Stimulated activated CD4-positive, alpha-beta T cell treated with anti-CD3 and anti-CD28 coated beads, TNF-alpha, amount 100 ng/mL, for 48 hours (primary cell): ENCODE results near the gene SMYD3.

Experiments used
- DNase-seq, 3 donors: peaks; one replicate each; pipeline ENCODE4 v3.0.0-alpha.2; 2020; ENCODE audit warnings: low read depth in 3 of 3

Gene SMYD3

DNA sequence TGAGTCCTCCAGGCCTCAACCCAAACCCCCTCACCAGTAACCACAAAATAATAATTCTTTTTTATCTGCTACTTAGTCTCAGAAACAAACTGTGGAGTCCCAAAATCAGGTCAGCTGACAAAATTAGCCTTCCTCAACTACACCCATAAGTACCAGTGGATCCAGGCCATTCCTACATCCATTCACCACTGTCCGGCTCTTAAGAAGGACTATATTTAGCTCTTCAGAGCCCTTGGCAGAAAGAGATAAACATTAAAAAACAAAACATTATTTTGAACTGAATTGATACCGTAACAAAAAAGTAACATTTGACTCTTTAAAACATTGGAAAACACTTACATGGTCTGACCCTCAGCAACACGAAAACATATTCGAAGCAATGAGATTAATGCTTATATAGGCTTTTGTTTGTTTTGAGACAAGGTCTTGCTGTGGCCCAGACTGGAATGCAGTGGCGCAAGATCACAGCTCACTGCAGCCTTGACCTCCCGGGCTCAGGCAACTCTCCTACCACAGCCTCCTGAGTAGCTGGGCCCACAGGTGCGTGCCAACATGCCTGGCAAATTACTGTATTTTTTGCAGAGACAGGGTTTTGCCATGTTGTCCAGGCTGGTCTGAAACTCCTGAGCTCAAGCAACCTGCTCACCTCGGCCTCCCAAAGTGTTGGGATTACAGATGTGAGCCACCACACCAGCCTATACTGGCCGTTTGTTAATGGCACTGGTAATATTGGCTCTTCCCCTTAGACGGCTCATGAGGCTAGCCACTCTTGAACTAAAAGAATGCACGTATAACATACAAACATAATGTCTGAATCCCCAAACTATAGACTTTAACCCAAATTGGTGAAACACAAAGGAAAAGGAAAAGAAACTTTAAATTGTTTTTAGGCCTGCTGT is 330.7 kb downstream of the SMYD3 start:
- DNase-seq, result no peak

DNA sequence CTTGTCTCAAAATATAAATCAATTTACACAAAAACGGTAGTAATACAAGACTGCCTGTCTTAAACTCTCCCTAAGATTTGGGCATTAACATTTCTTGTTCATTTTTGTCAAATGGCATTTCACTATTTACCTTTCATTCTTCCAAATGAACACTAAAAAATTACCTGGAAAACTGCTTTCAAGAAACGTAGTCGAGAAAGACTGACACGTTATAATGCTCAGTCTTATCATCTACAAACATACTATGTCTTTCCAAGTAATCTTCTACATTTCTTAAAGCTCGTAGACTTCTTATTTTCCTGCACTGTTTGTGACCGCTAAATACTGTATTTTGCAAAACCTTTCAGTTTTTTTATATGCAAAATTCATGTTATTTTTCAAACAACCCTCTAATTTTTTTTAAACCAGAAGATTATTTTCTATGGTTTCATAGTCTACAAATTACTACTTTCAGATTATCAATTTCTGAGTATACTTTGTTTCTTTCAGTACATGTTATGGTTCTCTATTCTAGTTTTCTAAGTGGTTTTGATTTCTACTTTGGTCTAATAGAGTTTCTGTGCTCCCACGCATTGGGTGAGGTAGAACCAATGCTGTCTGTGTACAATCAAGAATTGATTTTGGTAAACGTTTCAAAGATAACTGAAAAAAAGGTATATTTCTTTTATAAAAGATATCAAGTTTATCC is 336.4 kb downstream of the SMYD3 start:
- no peak for DNase-seq

- no peak for DNase-seq
These were observed 337.6 kb downstream of the SMYD3 start for GRCh38 chr1:246169486-246169885.

DNA sequence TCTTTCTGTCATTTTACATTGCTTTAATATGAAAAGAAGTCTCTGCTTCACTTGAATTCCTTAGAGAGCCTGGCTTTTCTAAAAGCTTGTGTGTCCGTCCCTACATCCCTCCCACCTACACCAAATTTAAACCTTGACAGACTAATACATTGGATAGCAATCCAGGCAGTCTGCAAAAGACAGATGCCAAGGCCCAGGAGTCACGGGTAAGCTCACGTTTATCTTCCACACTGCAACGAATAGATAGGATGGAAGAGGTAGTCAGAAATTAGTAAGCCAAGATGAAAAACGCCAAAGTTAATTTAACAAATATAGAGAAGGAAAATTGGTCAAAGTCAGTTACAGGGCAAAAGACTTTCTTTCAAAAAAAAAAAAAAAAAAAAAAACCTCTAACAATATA is 338.1 kb downstream of the SMYD3 start:
- DNase-seq, result no peak

DNA sequence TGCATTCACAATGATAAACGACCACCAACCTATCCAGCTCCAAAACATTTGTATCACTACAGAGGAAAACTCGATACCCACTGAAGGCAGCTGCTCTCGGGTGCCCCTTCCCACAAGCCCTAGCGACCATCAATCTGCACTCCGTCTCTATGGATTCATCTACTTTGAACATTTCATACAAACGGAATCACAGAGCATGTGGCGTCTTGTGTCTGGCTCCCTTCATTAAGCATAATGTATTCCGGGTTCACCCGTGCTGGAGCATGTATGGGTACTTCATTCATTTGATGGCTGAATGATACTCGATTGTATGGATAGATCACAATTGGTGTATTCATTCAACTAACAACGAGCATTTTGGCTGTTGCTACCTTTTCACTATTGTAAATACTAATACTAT is 340.2 kb downstream of the SMYD3 start:
- no peak for DNase-seq

DNA sequence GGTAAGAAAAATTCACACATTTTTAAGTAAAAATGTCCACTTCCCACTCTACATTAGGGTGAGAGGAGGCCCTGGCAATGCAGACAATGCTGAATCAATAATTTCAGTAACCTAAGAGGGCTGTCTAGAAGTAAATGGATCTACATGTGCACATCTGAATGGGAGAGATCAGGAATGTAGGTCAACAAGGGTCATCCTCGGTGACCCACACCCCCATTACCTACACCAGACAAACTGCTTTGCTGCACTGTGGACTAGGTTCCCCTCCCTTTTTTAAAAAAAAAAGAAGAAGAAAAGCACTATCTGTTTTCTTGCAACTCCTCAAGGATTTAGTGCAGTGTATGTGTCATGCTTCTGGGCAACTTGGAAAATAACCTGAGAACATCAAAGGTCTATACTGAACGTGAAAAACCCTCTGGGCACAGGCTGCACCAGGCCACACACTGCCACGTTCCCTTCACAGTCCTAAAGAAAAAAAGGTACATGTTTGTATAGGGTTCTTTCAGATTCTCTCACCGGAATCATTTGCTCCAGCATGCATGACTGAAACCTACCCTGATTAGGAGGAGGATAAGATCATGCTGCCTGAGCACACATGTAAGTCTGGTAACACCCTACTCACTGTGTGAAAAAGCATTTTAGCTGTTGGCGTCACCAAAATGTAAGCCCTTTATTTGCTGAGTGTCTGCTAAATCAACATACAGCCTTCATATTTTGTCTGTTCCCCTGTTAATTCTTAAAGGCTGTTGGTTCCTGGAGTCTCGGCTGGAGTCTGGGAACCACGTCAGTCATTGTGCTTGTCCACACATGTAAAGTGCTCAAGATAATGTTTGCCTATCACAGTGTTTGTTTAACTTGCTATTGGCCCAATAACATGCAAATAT is 341.0 kb downstream of the SMYD3 start:
- no peak for DNase-seq

- no peak for DNase-seq
These were observed 342.3 kb downstream of the SMYD3 start for GRCh38 chr1:246164764-246165163.

GRCh38 chr1:246162560-246162959 is 344.5 kb downstream of the SMYD3 start:
- no peak for DNase-seq

DNA sequence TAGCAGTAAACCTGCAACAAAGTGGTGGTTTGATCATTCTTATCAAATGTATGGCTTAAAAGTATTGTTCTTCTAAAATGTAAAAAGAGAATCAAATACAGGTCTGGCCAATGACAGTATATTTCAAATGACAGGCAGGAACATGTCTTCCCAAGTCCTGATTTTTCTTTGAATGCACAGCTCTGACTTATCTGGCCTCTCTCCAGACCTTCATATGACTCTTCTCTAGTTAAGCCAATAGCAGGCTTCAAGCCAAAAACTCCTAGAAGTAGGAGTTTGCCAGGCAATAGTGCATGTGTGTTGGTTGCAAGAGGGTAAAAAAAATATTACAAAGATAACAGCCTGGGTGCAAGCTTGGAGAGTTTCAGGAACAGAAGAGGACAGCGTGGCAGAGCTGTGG is 345.5 kb downstream of the SMYD3 start:
- DNase-seq, result no peak

- no peak for DNase-seq
These were observed 346.2 kb downstream of the SMYD3 start for GRCh38 chr1:246160905-246161304.

- no peak for DNase-seq
These were observed 346.7 kb downstream of the SMYD3 start for GRCh38 chr1:246160374-246160773.

GRCh38 chr1:246159279-246160227 is 347.5 kb downstream of the SMYD3 start:
- no peak for DNase-seq

DNA sequence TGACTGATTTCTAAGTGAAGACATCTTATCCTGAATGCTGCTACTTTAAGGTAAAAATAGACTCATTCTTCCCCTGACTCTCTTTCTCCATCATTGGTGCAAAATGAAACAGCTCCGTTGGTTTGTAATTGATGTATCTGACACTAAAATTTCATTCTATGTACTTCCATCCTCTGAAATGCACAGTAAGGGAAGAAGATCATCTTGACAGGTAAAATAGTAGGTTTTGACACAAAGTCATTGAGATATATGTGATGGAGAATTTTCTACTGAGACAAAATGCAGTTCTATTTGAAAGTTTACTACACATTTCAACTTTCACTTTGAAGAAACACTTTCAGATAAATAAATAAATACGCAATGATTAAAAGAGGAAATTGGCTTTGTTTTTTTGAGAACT is 348.9 kb downstream of the SMYD3 start:
- no peak for DNase-seq

GRCh38 chr1:246157516-246157915 is 349.6 kb downstream of the SMYD3 start:
- no peak for DNase-seq

DNA sequence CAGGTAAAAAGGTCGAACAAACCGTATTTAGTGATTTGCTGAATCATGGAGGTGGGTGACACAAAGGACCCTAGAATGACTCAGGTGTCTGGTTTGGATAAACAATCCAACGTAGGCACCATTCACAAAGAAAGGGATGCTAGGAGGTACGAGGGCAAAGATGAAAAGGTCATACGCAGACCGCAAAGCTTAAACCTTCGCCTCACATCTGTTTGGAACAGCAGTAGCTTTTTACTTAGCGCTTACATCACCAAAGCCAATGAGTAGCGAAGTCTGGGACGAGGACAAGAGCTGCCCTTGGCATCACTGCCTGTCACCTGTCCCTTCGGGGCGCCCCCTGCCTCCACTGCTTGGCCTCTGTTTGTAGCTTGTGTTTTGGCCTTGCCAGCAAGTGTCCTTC is 350.2 kb downstream of the SMYD3 start:
- DNase-seq, result no peak

- DNase-seq, result no peak
These were observed 351.2 kb downstream of the SMYD3 start for GRCh38 chr1:246155923-246156322.

DNA sequence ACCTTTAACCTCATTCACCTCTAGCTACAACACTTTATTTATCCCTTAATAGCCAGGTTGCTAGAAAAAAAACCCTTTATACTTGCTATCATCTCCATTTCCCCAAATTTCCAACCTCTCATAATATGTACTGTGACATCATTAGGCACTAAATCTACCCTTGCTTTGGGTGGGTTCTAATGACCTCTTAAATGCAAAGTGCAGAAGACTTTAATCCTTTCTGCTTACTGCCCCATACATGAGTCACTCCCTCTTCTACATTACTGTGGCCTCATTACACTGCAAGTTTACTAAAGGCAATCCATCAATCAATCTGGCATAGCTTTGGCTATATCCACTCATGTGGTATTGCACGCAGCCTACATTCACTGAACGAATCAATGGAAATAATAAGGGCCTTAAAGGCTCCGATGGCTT is 353.3 kb downstream of the SMYD3 start:
- DNase-seq, result no peak

DNA sequence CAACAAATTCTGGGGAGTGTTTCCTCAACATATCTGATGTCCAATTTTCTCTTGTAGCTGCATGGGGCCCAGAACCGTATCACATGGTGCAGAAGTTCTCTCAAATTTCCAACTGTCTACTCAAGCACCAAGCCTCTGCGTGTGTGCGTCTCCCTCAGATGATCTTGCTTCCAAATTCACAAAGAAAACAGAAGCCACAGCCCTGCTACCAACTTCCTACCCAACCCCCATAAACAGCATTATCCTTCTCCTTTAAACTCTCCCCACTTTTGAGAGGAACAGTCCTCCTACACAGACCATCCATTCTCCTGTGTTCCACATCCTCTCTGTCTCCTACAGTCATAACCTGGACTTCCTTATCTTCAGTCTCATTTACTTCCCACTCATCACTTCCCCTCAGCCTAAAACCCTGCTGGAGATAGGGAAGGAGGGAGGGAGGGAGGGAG is 354.1 kb downstream of the SMYD3 start:
- DNase-seq, result no peak

DNA sequence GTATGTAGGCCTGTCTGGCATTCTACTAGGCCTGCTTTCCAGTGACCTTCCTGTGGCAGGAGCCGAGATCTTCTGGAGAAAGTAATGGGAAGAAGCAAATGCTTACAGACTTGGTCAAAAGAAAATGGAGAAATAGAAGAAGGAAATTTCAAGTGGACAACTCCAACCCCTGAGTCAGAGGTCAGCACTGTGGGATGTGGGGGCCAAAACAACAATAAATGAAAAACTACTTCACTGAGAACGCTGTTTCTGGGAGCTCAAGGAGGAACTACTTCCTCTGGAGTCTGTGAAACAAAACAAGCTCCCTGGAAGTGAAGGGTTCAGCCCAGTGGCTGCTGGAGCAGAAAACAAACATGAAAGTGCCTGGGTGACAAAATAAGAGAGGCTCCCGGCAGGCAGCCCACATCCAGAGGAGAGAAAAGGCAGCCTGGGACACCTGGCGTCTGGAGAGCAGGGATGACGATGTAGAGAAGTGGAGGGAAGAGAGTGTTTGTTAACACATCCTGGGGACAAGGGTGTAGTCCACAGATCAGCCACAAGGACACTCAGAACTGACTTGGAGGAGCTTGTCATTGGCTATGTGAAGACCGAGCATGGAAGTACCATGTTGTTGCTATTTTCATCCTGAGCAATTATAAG is 355.2 kb downstream of the SMYD3 start:
- DNase-seq, result no peak

- no peak for DNase-seq
These were observed 357.5 kb downstream of the SMYD3 start for GRCh38 chr1:246149543-246149942.
